Peyer's patch (tissue), 4 donors: ENCODE results near the gene MAN1B1. TPM values are rescaled to one million over a fixed set of nuclear protein-coding genes. Genes with fewer than 3 reads are reported as not detected.

ENCODE experiments used
- DNase-seq, 3 donors: peaks; one replicate each; pipeline ENCODE4 v3.0.0-alpha.2; 2017 to 2019
- H3K27ac ChIP-seq, 4 donors: fragments of 200-600 bp; sonication (generic); one replicate each; pipeline ENCODE4 v1.5.1; 2016 to 2019
- H3K27me3 ChIP-seq, 2 donors: fragments of 200-600 bp; sonication (generic); one replicate each; pipeline ENCODE4 v1.5.1; 2019
- H3K36me3 ChIP-seq, 3 donors: fragments of 200-600 bp; sonication (generic); one replicate each; pipeline ENCODE4 v1.5.1; 2016 to 2019
- H3K4me1 ChIP-seq, 4 donors: fragments of 200-600 bp; sonication (generic); one replicate each; pipeline ENCODE4 v1.5.1; 2016 to 2019
- H3K4me3 ChIP-seq, 4 donors: fragments of 200-600 bp; sonication (generic); 1 replicate in 3 of 4; 2 replicates in 1 of 4; pipeline ENCODE4 v1.5.1; 2016 to 2019; ENCODE audit warnings: mild to moderate bottlenecking in 1 of 4
- H3K9me3 ChIP-seq, 4 donors: fragments of 200-600 bp; sonication (generic); one replicate each; pipeline ENCODE4 v1.5.1; 2016 to 2019; ENCODE audit warnings: mild to moderate bottlenecking in 1 of 4
- CTCF ChIP-seq, 6 experiments: fragments of 450-650 bp in 4 of 6; fragments of 200-600 bp in 2 of 6; sonication (generic) in 1 of 6; IDR thresholded peaks; one replicate each; pipeline ENCODE4 v1.5.1; 2017 to 2019; ENCODE audit warnings: antibody characterized with exemption in 6 of 6, mild to moderate bottlenecking in 3 of 6, moderate library complexity in 1 of 6
- POLR2A ChIP-seq, 2 donors: fragments of 450-650 bp; IDR thresholded peaks; one replicate each; pipeline ENCODE4 v1.5.1; 2017; ENCODE audit warnings: antibody characterized with exemption in 2 of 2, mild to moderate bottlenecking in 2 of 2, moderate library complexity in 2 of 2
- total RNA-seq, 4 donors: library from RNA; depleted of rRNA; stranded (reverse); fragments of >200 nt; gene quantifications; one replicate each; pipeline ENCODE4 v1.1.0, GENCODE V29; 2016

The MAN1B1 gene
- total RNA-seq, 4 donors from 2014 or later, result 42.7 to 74.7 (median 61.0) TPM

- DNase-seq, result no peak
- no peak for TF ChIP-seq POLR2A (IDR thresholded peaks at IDR 0.05)
- no peak for TF ChIP-seq CTCF (IDR thresholded peaks at IDR 0.05)
- no peaks in the 10 kb centered on the region for H3K9me3 ChIP-seq
- H3K36me3 ChIP-seq, result no peaks in the 10 kb centered on the region
- peaks cover 5 to 42% (median 10%) of the 10 kb centered on the region in 4 donors for H3K4me1 ChIP-seq
- H3K27me3 ChIP-seq, result peaks cover 0 to 23% of the 10 kb centered on the region in 2 donors
- H3K27ac ChIP-seq, result peak overlapping the region in 3 of 4 donors; percentile 46 to 62 (median 57)
- H3K4me3 ChIP-seq, result peak overlapping the region; percentile 28 to 63 (median 48)
These were observed 41.3 kb upstream of the MAN1B1 start for GRCh38 chr9:137045294-137046087.

- no peaks in the 10 kb centered on the region for H3K9me3 ChIP-seq
- DNase-seq, result peak; percentile 73 to 92 (median 89)
- peaks cover 0 to 23% of the 10 kb centered on the region in 2 donors for H3K27me3 ChIP-seq
- no peaks in the 10 kb centered on the region for H3K36me3 ChIP-seq
- H3K4me1 ChIP-seq, result peaks cover 5 to 42% (median 10%) of the 10 kb centered on the region in 4 donors
- peak; percentile 62 to 88 (median 82) for TF ChIP-seq CTCF (IDR thresholded peaks at IDR 0.05)
- TF ChIP-seq POLR2A (IDR thresholded peaks at IDR 0.05), result no peak
- peak within 1 kb of the TSS in 3 of 4 donors; percentile 46 to 62 (median 57) for H3K27ac ChIP-seq
- peak within 1 kb of the TSS; percentile 28 to 63 (median 48) for H3K4me3 ChIP-seq
These were observed 40.5 kb upstream of the MAN1B1 start, which contains the start of gene NPDC1 for GRCh38 chr9:137046088-137046787. NPDC1 (minus strand) TSS chr9:137046177; CDS start chr9:137045989, 188 bp downstream.

- Histone ChIP-seq H3K27me3 (peaks cover 0 to 32% of the 10 kb centered on the region in 2 donors), H3K4me1 (peaks cover 12 to 45% (median 20%) of the 10 kb centered on the region in 4 donors)
These were observed 37.9 kb upstream of the MAN1B1 start for GRCh38 chr9:137048655-137049543.

GRCh38 chr9:137049544-137050449, 37.0 kb upstream of the MAN1B1 start:
- no peaks in the 10 kb centered on the region for H3K36me3 ChIP-seq
- no peak overlapping the region for H3K4me3 ChIP-seq
- H3K9me3 ChIP-seq, result no peaks in the 10 kb centered on the region
- no peak overlapping the region for H3K27ac ChIP-seq
- TF ChIP-seq POLR2A (IDR thresholded peaks at IDR 0.05) (no peak), CTCF (IDR thresholded peaks at IDR 0.05) (peak in 4 of 6 experiments; percentile 44 to 76 (median 71))
- DNase-seq, result peak; percentile 31 to 85 (median 80)
- H3K4me1 ChIP-seq, result peaks cover 12 to 45% (median 23%) of the 10 kb centered on the region in 4 donors
- H3K27me3 ChIP-seq, result peaks cover 0 to 29% of the 10 kb centered on the region in 2 donors

More at GRCh38 chr9:137048655-137049543, 37.9 kb upstream of the MAN1B1 start:
- H3K9me3 ChIP-seq, result no peaks in the 10 kb centered on the region
- H3K27ac ChIP-seq, result no peak overlapping the region
- no peaks in the 10 kb centered on the region for H3K36me3 ChIP-seq
- no peak for DNase-seq
- no peak for TF ChIP-seq POLR2A (IDR thresholded peaks at IDR 0.05)
- no peak for TF ChIP-seq CTCF (IDR thresholded peaks at IDR 0.05)
- no peak overlapping the region for H3K4me3 ChIP-seq
